ENCODE data around the gene SND1.

DNA sequence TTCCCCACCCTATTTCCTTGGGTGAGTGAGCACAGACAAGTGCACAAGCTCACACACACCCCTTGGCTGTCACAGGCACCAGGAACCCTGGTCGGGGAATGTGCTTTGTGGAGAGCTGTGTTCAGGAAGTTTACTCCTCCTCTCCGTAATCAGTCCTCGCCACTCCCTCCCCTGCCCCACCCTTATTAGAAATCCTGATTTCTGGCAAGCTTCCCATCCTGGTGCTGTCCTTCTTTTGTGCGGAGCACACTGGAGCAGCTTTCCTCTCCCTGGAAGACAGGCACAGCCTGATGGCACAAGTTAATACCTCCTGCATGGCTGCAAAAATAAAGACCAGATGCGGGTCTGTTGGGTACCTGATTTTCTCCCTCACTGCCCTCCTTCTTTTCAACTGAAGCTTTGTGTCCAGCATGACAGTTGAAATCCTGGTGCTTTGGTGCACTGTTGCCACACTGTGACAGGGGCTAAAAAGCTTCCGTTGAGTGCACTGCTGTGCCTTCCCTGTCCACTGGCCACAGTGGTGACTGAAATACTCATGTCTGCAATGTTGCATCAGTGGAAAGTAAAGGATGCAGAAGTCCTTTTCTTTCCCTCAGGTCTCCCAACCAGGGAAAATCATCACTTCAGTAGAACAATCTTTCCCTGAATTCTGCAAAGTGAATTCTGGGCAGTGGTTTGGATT lies 324.2 kb downstream of the SND1 start:
- TF ChIP-seq, protein P1, sequence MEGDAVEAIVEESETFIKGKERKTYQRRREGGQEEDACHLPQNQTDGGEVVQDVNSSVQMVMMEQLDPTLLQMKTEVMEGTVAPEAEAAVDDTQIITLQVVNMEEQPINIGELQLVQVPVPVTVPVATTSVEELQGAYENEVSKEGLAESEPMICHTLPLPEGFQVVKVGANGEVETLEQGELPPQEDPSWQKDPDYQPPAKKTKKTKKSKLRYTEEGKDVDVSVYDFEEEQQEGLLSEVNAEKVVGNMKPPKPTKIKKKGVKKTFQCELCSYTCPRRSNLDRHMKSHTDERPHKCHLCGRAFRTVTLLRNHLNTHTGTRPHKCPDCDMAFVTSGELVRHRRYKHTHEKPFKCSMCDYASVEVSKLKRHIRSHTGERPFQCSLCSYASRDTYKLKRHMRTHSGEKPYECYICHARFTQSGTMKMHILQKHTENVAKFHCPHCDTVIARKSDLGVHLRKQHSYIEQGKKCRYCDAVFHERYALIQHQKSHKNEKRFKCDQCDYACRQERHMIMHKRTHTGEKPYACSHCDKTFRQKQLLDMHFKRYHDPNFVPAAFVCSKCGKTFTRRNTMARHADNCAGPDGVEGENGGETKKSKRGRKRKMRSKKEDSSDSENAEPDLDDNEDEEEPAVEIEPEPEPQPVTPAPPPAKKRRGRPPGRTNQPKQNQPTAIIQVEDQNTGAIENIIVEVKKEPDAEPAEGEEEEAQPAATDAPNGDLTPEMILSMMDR (IDR thresholded peaks at IDR 0.05; ENCODE audit: insufficient read depth, low read length), result no peak
- TF ChIP-seq, protein P2, sequence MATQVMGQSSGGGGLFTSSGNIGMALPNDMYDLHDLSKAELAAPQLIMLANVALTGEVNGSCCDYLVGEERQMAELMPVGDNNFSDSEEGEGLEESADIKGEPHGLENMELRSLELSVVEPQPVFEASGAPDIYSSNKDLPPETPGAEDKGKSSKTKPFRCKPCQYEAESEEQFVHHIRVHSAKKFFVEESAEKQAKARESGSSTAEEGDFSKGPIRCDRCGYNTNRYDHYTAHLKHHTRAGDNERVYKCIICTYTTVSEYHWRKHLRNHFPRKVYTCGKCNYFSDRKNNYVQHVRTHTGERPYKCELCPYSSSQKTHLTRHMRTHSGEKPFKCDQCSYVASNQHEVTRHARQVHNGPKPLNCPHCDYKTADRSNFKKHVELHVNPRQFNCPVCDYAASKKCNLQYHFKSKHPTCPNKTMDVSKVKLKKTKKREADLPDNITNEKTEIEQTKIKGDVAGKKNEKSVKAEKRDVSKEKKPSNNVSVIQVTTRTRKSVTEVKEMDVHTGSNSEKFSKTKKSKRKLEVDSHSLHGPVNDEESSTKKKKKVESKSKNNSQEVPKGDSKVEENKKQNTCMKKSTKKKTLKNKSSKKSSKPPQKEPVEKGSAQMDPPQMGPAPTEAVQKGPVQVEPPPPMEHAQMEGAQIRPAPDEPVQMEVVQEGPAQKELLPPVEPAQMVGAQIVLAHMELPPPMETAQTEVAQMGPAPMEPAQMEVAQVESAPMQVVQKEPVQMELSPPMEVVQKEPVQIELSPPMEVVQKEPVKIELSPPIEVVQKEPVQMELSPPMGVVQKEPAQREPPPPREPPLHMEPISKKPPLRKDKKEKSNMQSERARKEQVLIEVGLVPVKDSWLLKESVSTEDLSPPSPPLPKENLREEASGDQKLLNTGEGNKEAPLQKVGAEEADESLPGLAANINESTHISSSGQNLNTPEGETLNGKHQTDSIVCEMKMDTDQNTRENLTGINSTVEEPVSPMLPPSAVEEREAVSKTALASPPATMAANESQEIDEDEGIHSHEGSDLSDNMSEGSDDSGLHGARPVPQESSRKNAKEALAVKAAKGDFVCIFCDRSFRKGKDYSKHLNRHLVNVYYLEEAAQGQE (IDR thresholded peaks at IDR 0.05; ENCODE audit: insufficient replicate concordance, low read depth), result no peak
- no peak for TF ChIP-seq SPI1 (IDR thresholded peaks at IDR 0.05; ENCODE audit: borderline replicate concordance, low read depth)
- TF ChIP-seq POLR2AphosphoS5 (IDR thresholded peaks at IDR 0.05; ENCODE audit: low read depth), result no peak

Data from HL-60 (cell line).